ENCODE measurements around the gene ABHD11. TPM values are rescaled to one million over a fixed set of nuclear protein-coding genes. Genes with fewer than 3 reads are reported as not detected.

The ABHD11 gene
- total and polyA plus RNA-seq, 9 of the 15 experiments (the other 6 are each of a cell fraction or from before 2014, with no cell fraction given): 7.7 to 44.2 (median 18.9) TPM

- TF ChIP-seq CBX5 (IDR thresholded peaks at IDR 0.05; ENCODE audit: borderline replicate concordance, low read depth): no peak
- no peak for TF ChIP-seq BRCA1 (IDR thresholded peaks at IDR 0.05)
- peak; percentile 67; the same call in 1 of the 2 replicates for TF ChIP-seq BRCA1 (CRISPR knock-in tag; IDR thresholded peaks at IDR 0.05)
- no peak for TF ChIP-seq SIX5 (IDR thresholded peaks at IDR 0.05; ENCODE audit: borderline replicate concordance in 1 of 2, insufficient read depth in 1 of 2, low read depth in 1 of 2, low read length in 2 of 2)
- no peak for TF ChIP-seq SRF (CRISPR knock-in tag; IDR thresholded peaks at IDR 0.05)
- TF ChIP-seq, protein P1, sequence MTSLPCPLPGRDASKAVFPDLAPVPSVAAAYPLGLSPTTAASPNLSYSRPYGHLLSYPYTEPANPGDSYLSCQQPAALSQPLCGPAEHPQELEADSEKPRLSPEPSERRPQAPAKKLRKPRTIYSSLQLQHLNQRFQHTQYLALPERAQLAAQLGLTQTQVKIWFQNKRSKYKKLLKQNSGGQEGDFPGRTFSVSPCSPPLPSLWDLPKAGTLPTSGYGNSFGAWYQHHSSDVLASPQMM (CRISPR knock-in tag; IDR thresholded peaks at IDR 0.05): no peak
- TF ChIP-seq ZNF507 (tag; conservative IDR thresholded peaks at IDR 0.05): no peak
- TF ChIP-seq SMAD4 (CRISPR knock-in tag; conservative IDR thresholded peaks at IDR 0.05): peak; percentile 23; the same call in 1 of the 2 replicates
- TF ChIP-seq MBD1 (CRISPR knock-in tag; IDR thresholded peaks at IDR 0.05): no peak
- TF ChIP-seq DIDO1 (tag; IDR thresholded peaks at IDR 0.05; ENCODE audit: low read depth): no peak
- no peak for TF ChIP-seq CSDE1 (IDR thresholded peaks at IDR 0.05)
- no peak for TF ChIP-seq ZNF121 (CRISPR knock-in tag; conservative IDR thresholded peaks at IDR 0.05)
- TF ChIP-seq DNMT1 (IDR thresholded peaks at IDR 0.05): no peak
- no peak for TF ChIP-seq MCM2 (IDR thresholded peaks at IDR 0.05; ENCODE audit: low read depth)
- no peak for TF ChIP-seq HNRNPK (IDR thresholded peaks at IDR 0.05; ENCODE audit: low read depth, low read length, poor library complexity, severe bottlenecking)
- TF ChIP-seq TCFL5 (CRISPR knock-in tag; conservative IDR thresholded peaks at IDR 0.05): no peak
- TF ChIP-seq MTA1 (IDR thresholded peaks at IDR 0.05; ENCODE audit: borderline replicate concordance): no peak
- TF ChIP-seq TRIM28 (IDR thresholded peaks at IDR 0.05): 0 out of 2 replicates have a peak, but pooled peaks have one; percentile 48
- TF ChIP-seq MIER1 (IDR thresholded peaks at IDR 0.05; ENCODE audit: low read depth): 0 out of 2 replicates have a peak, but pooled peaks have one; percentile 60
- no peak for TF ChIP-seq RFX7 (CRISPR knock-in tag; IDR thresholded peaks at IDR 0.05)
- TF ChIP-seq SMAD1 (IDR thresholded peaks at IDR 0.05; ENCODE audit: low read depth, low read length, partially characterized antibody): no peak
- TF ChIP-seq ERF (CRISPR knock-in tag; IDR thresholded peaks at IDR 0.05): no peak
- no peak for TF ChIP-seq ZNF764 (CRISPR knock-in tag; IDR thresholded peaks at IDR 0.05; ENCODE audit: low read depth)
- TF ChIP-seq TAF9B (IDR thresholded peaks at IDR 0.05; ENCODE audit: partially characterized antibody): no peak
- no peak; a peak in 1 of 3 replicates for TF ChIP-seq CBX3 (IDR thresholded peaks at IDR 0.05; ENCODE audit: borderline replicate concordance in 1 of 2, low read length in 2 of 2)
These were observed 386 bp downstream of the ABHD11 start (continued) for GRCh38 chr7:73738220-73738611.

Measured in K562 (cell line).